Glutamatergic neuron (in vitro differentiated cells): ENCODE results near the gene LILRB5. TPM values are rescaled to one million over a fixed set of nuclear protein-coding genes. Genes with fewer than 3 reads are reported as not detected.
"Not testable (repeated sequence)": the region's sequence is repeated elsewhere in the genome, so short reads cannot be mapped to it uniquely, and the experiment has no call there.

ENCODE experiments used
- DNase-seq: peaks from one replicate; pipeline ENCODE4 v3.0.0; 2022
- H3K27ac Mint-ChIP-seq: one replicate; pipeline ENCODE4 v1.8.0; 2020; ENCODE audit warnings: mild to moderate bottlenecking, mixed read lengths, inconsistent platforms; ENCODE audit not compliant: unreplicated experiment
- H3K27me3 Mint-ChIP-seq: one replicate; pipeline ENCODE4 v1.8.0; 2020; ENCODE audit warnings: mild to moderate bottlenecking, moderate library complexity, mixed read lengths, inconsistent platforms; ENCODE audit not compliant: unreplicated experiment
- H3K36me3 Mint-ChIP-seq: one replicate; pipeline ENCODE4 v1.8.0; 2020; ENCODE audit warnings: mild to moderate bottlenecking, mixed read lengths, inconsistent platforms; ENCODE audit not compliant: unreplicated experiment
- H3K4me1 Mint-ChIP-seq: one replicate; pipeline ENCODE4 v1.8.0; 2020; ENCODE audit warnings: mild to moderate bottlenecking, low read depth, mixed read lengths, inconsistent platforms; ENCODE audit not compliant: unreplicated experiment
- H3K4me3 Mint-ChIP-seq: one replicate; pipeline ENCODE4 v1.8.0; 2020; ENCODE audit warnings: mild to moderate bottlenecking, mixed read lengths, inconsistent platforms; ENCODE audit not compliant: unreplicated experiment
- H3K9me3 Mint-ChIP-seq: one replicate; pipeline ENCODE4 v1.8.0; 2020; ENCODE audit warnings: mild to moderate bottlenecking, moderate library complexity, mixed read lengths, inconsistent platforms; ENCODE audit not compliant: unreplicated experiment
- total RNA-seq: library from RNA; stranded (reverse); fragmentation: NEBNext Ultra II Directional; extraction: Animal tissue kit (Norgen Biotek cat#: 25700); gene quantifications from one replicate; pipeline ENCODE4 v1.2.1, GENCODE V29; 2021; ENCODE audit not compliant: unreplicated experiment
- TF ChIP-seq, protein P1 (sequence below): fragments of 200-600 bp; sonication (generic); IDR thresholded peaks from one replicate; pipeline ENCODE4 v1.5.0; 2021; ENCODE audit not compliant: partially characterized antibody, unreplicated experiment

The LILRB5 gene
- total RNA-seq, 1 donor from 2014 or later, result 0.17 TPM

- no peaks in the 10 kb centered on the region for H3K4me1 Mint-ChIP-seq
- TF ChIP-seq, protein P1, sequence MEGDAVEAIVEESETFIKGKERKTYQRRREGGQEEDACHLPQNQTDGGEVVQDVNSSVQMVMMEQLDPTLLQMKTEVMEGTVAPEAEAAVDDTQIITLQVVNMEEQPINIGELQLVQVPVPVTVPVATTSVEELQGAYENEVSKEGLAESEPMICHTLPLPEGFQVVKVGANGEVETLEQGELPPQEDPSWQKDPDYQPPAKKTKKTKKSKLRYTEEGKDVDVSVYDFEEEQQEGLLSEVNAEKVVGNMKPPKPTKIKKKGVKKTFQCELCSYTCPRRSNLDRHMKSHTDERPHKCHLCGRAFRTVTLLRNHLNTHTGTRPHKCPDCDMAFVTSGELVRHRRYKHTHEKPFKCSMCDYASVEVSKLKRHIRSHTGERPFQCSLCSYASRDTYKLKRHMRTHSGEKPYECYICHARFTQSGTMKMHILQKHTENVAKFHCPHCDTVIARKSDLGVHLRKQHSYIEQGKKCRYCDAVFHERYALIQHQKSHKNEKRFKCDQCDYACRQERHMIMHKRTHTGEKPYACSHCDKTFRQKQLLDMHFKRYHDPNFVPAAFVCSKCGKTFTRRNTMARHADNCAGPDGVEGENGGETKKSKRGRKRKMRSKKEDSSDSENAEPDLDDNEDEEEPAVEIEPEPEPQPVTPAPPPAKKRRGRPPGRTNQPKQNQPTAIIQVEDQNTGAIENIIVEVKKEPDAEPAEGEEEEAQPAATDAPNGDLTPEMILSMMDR, result no peak
- peaks cover 8% of the 10 kb centered on the region for H3K9me3 Mint-ChIP-seq
- H3K4me3 Mint-ChIP-seq, result no peak overlapping the region
- H3K36me3 Mint-ChIP-seq, result peaks cover 8% of the 10 kb centered on the region
- no peak for DNase-seq
- peaks cover 2% of the 10 kb centered on the region for H3K27me3 Mint-ChIP-seq
- H3K27ac Mint-ChIP-seq, result no peak overlapping the region
Observed at GRCh38 chr19:54233941-54234340, 23.1 kb downstream of the LILRB5 start.

GRCh38 chr19:54231077-54231931 is 25.8 kb downstream of the LILRB5 start:
- Mint-ChIP-seq H3K36me3 (peaks cover 11% of the 10 kb centered on the region), H3K4me3 (peak overlapping the region; percentile 0), H3K27me3 (peaks cover 2% of the 10 kb centered on the region), H3K4me1 (no peaks in the 10 kb centered on the region), H3K27ac (no peak overlapping the region), H3K9me3 (peaks cover 12% of the 10 kb centered on the region)
- TF ChIP-seq, protein P1, result peak; percentile 96
- peak; percentile 94 for DNase-seq

GRCh38 chr19:54230031-54230430 is 27.0 kb downstream of the LILRB5 start:
- TF ChIP-seq, protein P1, result no peak
- Mint-ChIP-seq H3K4me1 (no peaks in the 10 kb centered on the region), H3K4me3 (no peak overlapping the region), H3K27me3 (peaks cover 2% of the 10 kb centered on the region), H3K36me3 (peaks cover 11% of the 10 kb centered on the region), H3K27ac (no peak overlapping the region), H3K9me3 (peaks cover 12% of the 10 kb centered on the region)
- DNase-seq, result no peak

- no peaks in the 10 kb centered on the region for H3K4me1 Mint-ChIP-seq
Observed at GRCh38 chr19:54229146-54229545, 27.9 kb downstream of the LILRB5 start.

GRCh38 chr19:54224619-54225018 is 32.5 kb downstream of the LILRB5 start:
- H3K4me1 Mint-ChIP-seq, DNase-seq, H3K27ac Mint-ChIP-seq, H3K4me3 Mint-ChIP-seq, H3K9me3 Mint-ChIP-seq, H3K27me3 Mint-ChIP-seq: not testable (repeated sequence)
- peaks cover 11% of the 10 kb centered on the region for H3K36me3 Mint-ChIP-seq

More at GRCh38 chr19:54229146-54229545, 27.9 kb downstream of the LILRB5 start:
- peaks cover 3% of the 10 kb centered on the region for H3K27me3 Mint-ChIP-seq
- no peak for DNase-seq
- peaks cover 11% of the 10 kb centered on the region for H3K36me3 Mint-ChIP-seq
- TF ChIP-seq, protein P1, result no peak
- H3K27ac Mint-ChIP-seq, result no peak overlapping the region
- no peak overlapping the region for H3K4me3 Mint-ChIP-seq
- peaks cover 8% of the 10 kb centered on the region for H3K9me3 Mint-ChIP-seq

DNA sequence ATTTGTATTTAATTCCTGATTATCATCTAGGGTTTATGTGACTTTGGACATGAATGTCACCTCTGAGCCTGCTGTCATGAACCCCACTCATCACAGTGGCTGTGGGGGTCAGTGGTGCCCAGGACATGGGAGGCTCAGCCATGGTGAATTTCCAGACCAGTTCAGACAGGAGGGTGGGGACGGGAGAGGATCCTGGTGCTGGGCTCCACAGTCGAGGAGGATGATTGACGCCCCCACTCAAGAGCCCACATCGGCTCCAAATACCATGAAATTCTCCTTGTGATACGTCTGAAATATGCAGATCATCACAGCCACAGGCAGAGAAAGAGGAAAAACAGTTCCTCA is 33.2 kb downstream of the LILRB5 start:
- peaks cover 11% of the 10 kb centered on the region for H3K4me1 Mint-ChIP-seq
- not testable (repeated sequence) for H3K9me3 Mint-ChIP-seq, H3K27me3 Mint-ChIP-seq

GRCh38 chr19:54223277-54223936 is 33.7 kb downstream of the LILRB5 start:
- not testable (repeated sequence) for H3K27ac Mint-ChIP-seq, H3K27me3 Mint-ChIP-seq, H3K36me3 Mint-ChIP-seq, DNase-seq, H3K4me3 Mint-ChIP-seq, H3K9me3 Mint-ChIP-seq
- H3K4me1 Mint-ChIP-seq, result peaks cover 15% of the 10 kb centered on the region

More for the DNA sequence above, 33.2 kb downstream of the LILRB5 start:
- H3K4me3 Mint-ChIP-seq, H3K27ac Mint-ChIP-seq, H3K36me3 Mint-ChIP-seq, DNase-seq: not testable (repeated sequence)

GRCh38 chr19:54222474-54223276 is 34.4 kb downstream of the LILRB5 start, which contains the start of gene LILRB3:
Gene LILRB3, minus strand, starts transcription at chr19:54223007. Its CDS starts 31 bp downstream, at chr19:54222976.
- not testable (repeated sequence) for H3K27ac Mint-ChIP-seq, H3K4me3 Mint-ChIP-seq, H3K36me3 Mint-ChIP-seq, DNase-seq, H3K9me3 Mint-ChIP-seq, H3K27me3 Mint-ChIP-seq
- peaks cover 19% of the 10 kb centered on the region for H3K4me1 Mint-ChIP-seq
